Tibial nerve (tissue), 4 donors: ENCODE measurements around the gene ARTN.

Experiments used
- EP300 ChIP-seq, 2 donors: sonication (generic); formaldehyde crosslinking; IDR thresholded peaks; one replicate each; pipeline ENCODE4 v1.6.1; 2017; ENCODE audit warnings: antibody characterized with exemption in 2 of 2, mild to moderate bottlenecking in 1 of 2
- POLR2A ChIP-seq, 2 donors: fragments of 450-650 bp; IDR thresholded peaks; one replicate each; pipeline ENCODE4 v1.6.1; 2017; ENCODE audit warnings: antibody characterized with exemption in 2 of 2, mild to moderate bottlenecking in 2 of 2, moderate library complexity in 2 of 2
- TF ChIP-seq, protein P1 (sequence below), 5 experiments: fragments of 200-600 bp in 3 of 5; fragments of 450-650 bp in 2 of 5; sonication (generic) in 3 of 5; IDR thresholded peaks; one replicate each; pipeline ENCODE4 v1.5.1; 2016 to 2019; ENCODE audit warnings: antibody characterized with exemption in 5 of 5, mild to moderate bottlenecking in 3 of 5, moderate library complexity in 2 of 5

DNA sequence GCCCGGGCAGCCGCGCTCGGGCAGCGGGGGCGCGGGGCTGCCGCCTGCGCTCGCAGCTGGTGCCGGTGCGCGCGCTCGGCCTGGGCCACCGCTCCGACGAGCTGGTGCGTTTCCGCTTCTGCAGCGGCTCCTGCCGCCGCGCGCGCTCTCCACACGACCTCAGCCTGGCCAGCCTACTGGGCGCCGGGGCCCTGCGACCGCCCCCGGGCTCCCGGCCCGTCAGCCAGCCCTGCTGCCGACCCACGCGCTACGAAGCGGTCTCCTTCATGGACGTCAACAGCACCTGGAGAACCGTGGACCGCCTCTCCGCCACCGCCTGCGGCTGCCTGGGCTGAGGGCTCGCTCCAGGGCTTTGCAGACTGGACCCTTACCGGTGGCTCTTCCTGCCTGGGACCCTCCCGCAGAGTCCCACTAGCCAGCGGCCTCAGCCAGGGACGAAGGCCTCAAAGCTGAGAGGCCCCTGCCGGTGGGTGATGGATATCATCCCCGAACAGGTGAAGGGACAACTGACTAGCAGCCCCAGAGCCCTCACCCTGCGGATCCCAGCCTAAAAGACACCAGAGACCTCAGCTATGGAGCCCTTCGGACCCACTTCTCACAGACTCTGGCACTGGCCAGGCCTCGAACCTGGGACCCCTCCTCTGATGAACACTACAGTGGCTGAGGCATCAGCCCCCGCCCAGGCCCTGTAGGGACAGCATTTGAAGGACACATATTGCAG, 3.0 kb downstream of the ARTN start:
- TF ChIP-seq, protein P1, sequence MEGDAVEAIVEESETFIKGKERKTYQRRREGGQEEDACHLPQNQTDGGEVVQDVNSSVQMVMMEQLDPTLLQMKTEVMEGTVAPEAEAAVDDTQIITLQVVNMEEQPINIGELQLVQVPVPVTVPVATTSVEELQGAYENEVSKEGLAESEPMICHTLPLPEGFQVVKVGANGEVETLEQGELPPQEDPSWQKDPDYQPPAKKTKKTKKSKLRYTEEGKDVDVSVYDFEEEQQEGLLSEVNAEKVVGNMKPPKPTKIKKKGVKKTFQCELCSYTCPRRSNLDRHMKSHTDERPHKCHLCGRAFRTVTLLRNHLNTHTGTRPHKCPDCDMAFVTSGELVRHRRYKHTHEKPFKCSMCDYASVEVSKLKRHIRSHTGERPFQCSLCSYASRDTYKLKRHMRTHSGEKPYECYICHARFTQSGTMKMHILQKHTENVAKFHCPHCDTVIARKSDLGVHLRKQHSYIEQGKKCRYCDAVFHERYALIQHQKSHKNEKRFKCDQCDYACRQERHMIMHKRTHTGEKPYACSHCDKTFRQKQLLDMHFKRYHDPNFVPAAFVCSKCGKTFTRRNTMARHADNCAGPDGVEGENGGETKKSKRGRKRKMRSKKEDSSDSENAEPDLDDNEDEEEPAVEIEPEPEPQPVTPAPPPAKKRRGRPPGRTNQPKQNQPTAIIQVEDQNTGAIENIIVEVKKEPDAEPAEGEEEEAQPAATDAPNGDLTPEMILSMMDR (IDR thresholded peaks at IDR 0.05), result no peak
- TF ChIP-seq POLR2A (IDR thresholded peaks at IDR 0.05), result no peak
- no peak for TF ChIP-seq EP300 (IDR thresholded peaks at IDR 0.05)
